Vagina (tissue), 2 donors: ENCODE measurements around the gene EHHADH.

Experiments used
- POLR2A ChIP-seq, 2 donors: fragments of 450-650 bp; IDR thresholded peaks; one replicate each; pipeline ENCODE4 v1.6.1; 2017; ENCODE audit warnings: antibody characterized with exemption in 2 of 2, mild to moderate bottlenecking in 2 of 2, moderate library complexity in 2 of 2
- POLR2AphosphoS5 ChIP-seq, 2 donors: sonication (generic); formaldehyde crosslinking; IDR thresholded peaks; one replicate each; pipeline ENCODE4 v1.9.0; 2017; ENCODE audit warnings: antibody characterized with exemption in 2 of 2, mild to moderate bottlenecking in 2 of 2, low read depth in 1 of 2; ENCODE audit not compliant: insufficient read depth in 1 of 2
- TF ChIP-seq, protein P1 (sequence below), 3 experiments: fragments of 450-650 bp in 2 of 3; fragments of 200-600 bp in 1 of 3; sonication (generic) in 1 of 3; IDR thresholded peaks; one replicate each; pipeline ENCODE4 v1.5.1; 2017 to 2019; ENCODE audit warnings: antibody characterized with exemption in 3 of 3, mild to moderate bottlenecking in 2 of 3, moderate library complexity in 2 of 3

DNA sequence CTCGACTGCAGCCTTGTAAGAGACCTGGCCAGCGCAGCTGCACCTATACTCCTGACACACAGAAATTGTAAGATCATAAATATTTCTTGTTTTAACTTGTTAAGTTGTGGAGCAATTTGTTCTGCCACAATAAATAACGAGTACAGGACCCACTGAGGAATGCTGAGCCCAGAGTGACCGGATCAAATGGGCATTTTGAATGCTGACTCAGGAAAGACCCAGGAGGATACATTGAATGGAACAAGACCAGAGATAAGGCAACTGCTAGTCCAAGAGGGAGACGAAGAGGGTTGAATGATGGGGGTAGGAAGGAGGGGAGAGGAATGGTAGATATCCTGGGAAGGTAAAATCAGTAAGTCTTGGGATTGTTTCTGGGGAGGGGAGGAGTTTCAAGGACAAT, 92.1 kb downstream of the EHHADH start:
- no peak for TF ChIP-seq POLR2A (IDR thresholded peaks at IDR 0.05)
- TF ChIP-seq, protein P1, sequence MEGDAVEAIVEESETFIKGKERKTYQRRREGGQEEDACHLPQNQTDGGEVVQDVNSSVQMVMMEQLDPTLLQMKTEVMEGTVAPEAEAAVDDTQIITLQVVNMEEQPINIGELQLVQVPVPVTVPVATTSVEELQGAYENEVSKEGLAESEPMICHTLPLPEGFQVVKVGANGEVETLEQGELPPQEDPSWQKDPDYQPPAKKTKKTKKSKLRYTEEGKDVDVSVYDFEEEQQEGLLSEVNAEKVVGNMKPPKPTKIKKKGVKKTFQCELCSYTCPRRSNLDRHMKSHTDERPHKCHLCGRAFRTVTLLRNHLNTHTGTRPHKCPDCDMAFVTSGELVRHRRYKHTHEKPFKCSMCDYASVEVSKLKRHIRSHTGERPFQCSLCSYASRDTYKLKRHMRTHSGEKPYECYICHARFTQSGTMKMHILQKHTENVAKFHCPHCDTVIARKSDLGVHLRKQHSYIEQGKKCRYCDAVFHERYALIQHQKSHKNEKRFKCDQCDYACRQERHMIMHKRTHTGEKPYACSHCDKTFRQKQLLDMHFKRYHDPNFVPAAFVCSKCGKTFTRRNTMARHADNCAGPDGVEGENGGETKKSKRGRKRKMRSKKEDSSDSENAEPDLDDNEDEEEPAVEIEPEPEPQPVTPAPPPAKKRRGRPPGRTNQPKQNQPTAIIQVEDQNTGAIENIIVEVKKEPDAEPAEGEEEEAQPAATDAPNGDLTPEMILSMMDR (IDR thresholded peaks at IDR 0.05): no peak
- TF ChIP-seq POLR2AphosphoS5 (IDR thresholded peaks at IDR 0.05; ENCODE audit: insufficient read depth in 1 of 2, low read depth in 1 of 2): no peak
